ENCODE measurements around the gene CDC42EP1.
"Not testable (repeated sequence)": the region's sequence is repeated elsewhere in the genome, so short reads cannot be mapped to it uniquely, and the experiment has no call there.

Gene CDC42EP1

GRCh38 chr22:37588546-37589215, 28.4 kb downstream of the CDC42EP1 start:
- DNase-seq = no peak

GRCh38 chr22:37589636-37590035, 29.4 kb downstream of the CDC42EP1 start:
- DNase-seq = no peak

GRCh38 chr22:37591081-37591480, 30.8 kb downstream of the CDC42EP1 start:
- DNase-seq = not testable (repeated sequence)

GRCh38 chr22:37591823-37592404, 31.6 kb downstream of the CDC42EP1 start:
- no peak for DNase-seq

- DNase-seq = no peak
Observed at GRCh38 chr22:37594237-37594636, 34.0 kb downstream of the CDC42EP1 start.

GRCh38 chr22:37599153-37599552, 38.9 kb downstream of the CDC42EP1 start:
- no peak for DNase-seq

- no peak for DNase-seq
Observed at GRCh38 chr22:37601203-37601539, 40.9 kb downstream of the CDC42EP1 start.

- no peak for DNase-seq
Observed at GRCh38 chr22:37601540-37602442, 41.5 kb downstream of the CDC42EP1 start.

GRCh38 chr22:37602546-37603277, 42.4 kb downstream of the CDC42EP1 start:
- DNase-seq = not testable (repeated sequence)

- no peak for DNase-seq
Observed at GRCh38 chr22:37604074-37604473, 43.8 kb downstream of the CDC42EP1 start.

- no peak for DNase-seq
Observed at GRCh38 chr22:37604875-37605274, 44.6 kb downstream of the CDC42EP1 start.

GRCh38 chr22:37607010-37607934, 47.0 kb downstream of the CDC42EP1 start:
- peak; percentile 36 for DNase-seq

- DNase-seq = no peak
Observed at GRCh38 chr22:37607935-37608476, 47.7 kb downstream of the CDC42EP1 start.

GRCh38 chr22:37608477-37609239, 48.4 kb downstream of the CDC42EP1 start, which contains the start of gene GGA1:
TSS of gene GGA1 (plus strand) at chr22:37608834. CDS start at chr22:37608861, 27 bp downstream.
- DNase-seq = peak; percentile 90

- no peak for DNase-seq
Observed at GRCh38 chr22:37609240-37610152, 49.2 kb downstream of the CDC42EP1 start.

GRCh38 chr22:37610153-37610475, 49.8 kb downstream of the CDC42EP1 start:
- not testable (repeated sequence) for DNase-seq

- no peak for DNase-seq
Observed at GRCh38 chr22:37610480-37611129, 50.3 kb downstream of the CDC42EP1 start.

- DNase-seq = no peak
Observed at GRCh38 chr22:37611207-37611606, 50.9 kb downstream of the CDC42EP1 start.
